T-helper 1 cell treated with Interleukin-12 subunit alpha and Interleukin-12 subunit beta and Interleukin-4 antibody, amounts not matched to agents 30 ng/mL and 1 ng/mL, for 36 hours (primary cell): Measurements from ENCODE around the gene LCN12. TPM values are rescaled to one million over a fixed set of nuclear protein-coding genes. Genes with fewer than 3 reads are reported as not detected.

Experiments
- intact Hi-C: fragments of 100-400 bp; cut with micrococcal nuclease; formaldehyde crosslinking; loops from one replicate; pipeline ENCODE4 v1.15.1; 2024
- total RNA-seq: library from RNA; stranded (reverse); gene quantifications from 2 replicates; pipeline ENCODE4 v1.2.3, GENCODE V29; 2022

The LCN12 gene
- total RNA-seq, 1 donor from 2014 or later: 3.2 TPM

GRCh38 chr9:136926749-136927148, 25.3 kb upstream of the LCN12 start:
- intact Hi-C loops: no loop called here

GRCh38 chr9:136927343-136928271, 24.5 kb upstream of the LCN12 start:
- intact Hi-C loops: no loop called here

GRCh38 chr9:136928591-136928990, 23.5 kb upstream of the LCN12 start:
- intact Hi-C loops: no loop called here

- intact Hi-C loops: loop anchor here (1.0 kb wide), 1 partner anchor 28 kb away; no protein-coding TSS in a partner anchor
These were observed 22.1 kb upstream of the LCN12 start for GRCh38 chr9:136930014-136930413.

- intact Hi-C loops: no loop called here
These were observed 20.4 kb upstream of the LCN12 start for GRCh38 chr9:136931611-136932130.

GRCh38 chr9:136934277-136934676, 17.8 kb upstream of the LCN12 start:
- intact Hi-C loops: no loop called here

GRCh38 chr9:136935651-136936050, 16.4 kb upstream of the LCN12 start:
- intact Hi-C loops: no loop called here

- intact Hi-C loops: no loop called here
These were observed 15.4 kb upstream of the LCN12 start for GRCh38 chr9:136936645-136937170.

- intact Hi-C loops: no loop called here
These were observed 14.7 kb upstream of the LCN12 start for GRCh38 chr9:136937186-136938001.

- intact Hi-C loops: no loop called here
These were observed 12.6 kb upstream of the LCN12 start for GRCh38 chr9:136939431-136939995.

- intact Hi-C loops: no loop called here
These were observed 12.0 kb upstream of the LCN12 start for GRCh38 chr9:136939996-136940525.

- intact Hi-C loops: no loop called here
These were observed 11.4 kb upstream of the LCN12 start for GRCh38 chr9:136940526-136941230.

- intact Hi-C loops: no loop called here
These were observed 10.6 kb upstream of the LCN12 start for GRCh38 chr9:136941231-136942111.

- intact Hi-C loops: no loop called here
These were observed 9.8 kb upstream of the LCN12 start for GRCh38 chr9:136942112-136942880.

GRCh38 chr9:136942881-136943230, 9.2 kb upstream of the LCN12 start:
- intact Hi-C loops: no loop called here

- intact Hi-C loops: loop anchor here (1.0 kb wide), 8 partner anchors 35 to 152 kb away; partner anchors contain the start of genes MAN1B1, PAXX, PHPT1 and TMEM141
These were observed 8.5 kb upstream of the LCN12 start for GRCh38 chr9:136943291-136944211.

GRCh38 chr9:136944212-136944518, 7.9 kb upstream of the LCN12 start:
- intact Hi-C loops: loop anchor here (1.0 kb wide), 8 partner anchors 34 to 153 kb away; partner anchors contain the start of genes MAN1B1, PAXX, PHPT1 and TMEM141
